Measurements from ENCODE around the gene CCNT2.

CCNT2 gene

DNA sequence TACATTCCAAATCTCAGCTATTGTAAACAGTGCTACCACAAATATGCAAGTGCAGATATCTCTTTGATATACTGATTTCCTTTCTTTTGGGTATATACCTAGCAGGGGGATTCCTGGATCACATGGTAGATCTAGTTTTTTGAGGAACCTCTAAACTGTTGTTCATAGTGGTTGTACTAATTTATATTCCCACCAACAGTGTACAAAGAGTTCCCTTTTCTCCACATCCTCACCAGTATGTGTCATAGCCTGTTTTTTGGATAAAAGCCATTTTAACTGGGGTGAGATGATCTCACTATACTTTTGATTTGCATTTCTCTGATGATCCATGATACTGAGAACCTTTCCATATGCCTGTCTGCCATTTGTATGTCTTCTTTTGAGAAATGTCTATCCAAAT is 6.3 kb upstream of the CCNT2 start:
- no peak for DNase-seq
- intact Hi-C loops (cut with DNase I): no loop called here

DNA sequence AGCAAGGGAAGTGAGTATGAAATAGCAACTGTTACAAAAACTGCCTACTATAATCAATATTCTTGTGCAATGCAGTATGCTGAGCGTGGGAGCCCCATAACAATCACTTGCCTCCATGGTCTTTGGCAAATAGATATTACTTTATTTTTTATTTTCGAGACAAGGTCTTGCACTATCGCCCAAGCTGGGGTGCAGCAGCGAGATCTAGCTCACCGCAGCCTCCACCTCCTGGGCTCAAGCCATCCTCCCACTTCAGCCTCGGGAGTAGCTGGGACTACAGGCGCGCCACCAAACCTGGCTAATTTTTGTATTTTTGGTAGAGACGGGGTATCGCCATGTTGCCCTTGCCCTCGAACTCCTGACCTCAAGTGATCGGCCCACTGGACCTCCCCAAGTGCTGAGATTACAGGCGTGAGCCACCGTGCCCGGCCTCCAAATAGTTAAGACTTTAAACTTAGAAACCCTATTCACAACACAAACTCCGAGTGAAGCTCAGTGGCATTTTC is 1.2 kb upstream of the CCNT2 start:
- intact Hi-C loops (cut with DNase I): loop anchor here (5.0 kb wide), 2 partner anchors 615 to 795 kb away; partner anchors contain the start of genes R3HDM1 and ZRANB3
- DNase-seq: peak in 13 of 42 donors; percentile 3 to 43 (median 12)

DNA sequence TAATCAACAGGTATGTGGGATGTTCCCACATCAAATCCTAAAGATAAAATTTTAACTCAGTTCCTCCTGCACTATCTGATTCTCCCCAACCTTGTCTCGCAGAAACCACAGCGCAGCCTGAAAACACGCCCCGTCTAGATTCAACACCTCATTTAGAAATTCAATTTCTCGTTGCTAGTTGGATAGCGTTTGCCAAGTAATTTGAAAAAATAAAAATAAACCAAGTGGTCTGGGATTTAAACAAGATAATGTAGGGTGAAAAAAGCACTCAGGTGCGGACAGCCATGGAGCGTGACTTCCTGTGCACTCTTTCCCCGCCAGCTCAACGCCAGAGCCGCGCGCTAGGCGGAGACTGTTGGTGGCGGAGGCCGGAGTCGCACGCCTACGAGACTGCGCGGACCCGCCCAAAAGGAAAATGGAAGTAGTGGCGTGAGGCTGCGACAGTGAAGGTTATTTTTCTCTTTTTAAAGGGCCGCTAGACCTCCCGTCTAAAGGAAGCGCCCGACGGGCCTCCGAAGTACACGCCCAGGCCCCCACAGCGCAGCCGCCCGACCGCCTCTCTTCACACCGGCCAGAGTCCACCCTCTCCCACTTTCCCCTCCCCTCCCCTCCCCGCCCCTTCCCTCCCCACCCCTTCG is 615 bp upstream of the CCNT2 start:
- intact Hi-C loops (cut with DNase I): loop anchor here (5.0 kb wide), 2 partner anchors 614 to 796 kb away; partner anchors contain the start of genes R3HDM1 and ZRANB3
- DNase-seq: peak in 12 of 42 donors; percentile 79 to 92 (median 89)

DNA sequence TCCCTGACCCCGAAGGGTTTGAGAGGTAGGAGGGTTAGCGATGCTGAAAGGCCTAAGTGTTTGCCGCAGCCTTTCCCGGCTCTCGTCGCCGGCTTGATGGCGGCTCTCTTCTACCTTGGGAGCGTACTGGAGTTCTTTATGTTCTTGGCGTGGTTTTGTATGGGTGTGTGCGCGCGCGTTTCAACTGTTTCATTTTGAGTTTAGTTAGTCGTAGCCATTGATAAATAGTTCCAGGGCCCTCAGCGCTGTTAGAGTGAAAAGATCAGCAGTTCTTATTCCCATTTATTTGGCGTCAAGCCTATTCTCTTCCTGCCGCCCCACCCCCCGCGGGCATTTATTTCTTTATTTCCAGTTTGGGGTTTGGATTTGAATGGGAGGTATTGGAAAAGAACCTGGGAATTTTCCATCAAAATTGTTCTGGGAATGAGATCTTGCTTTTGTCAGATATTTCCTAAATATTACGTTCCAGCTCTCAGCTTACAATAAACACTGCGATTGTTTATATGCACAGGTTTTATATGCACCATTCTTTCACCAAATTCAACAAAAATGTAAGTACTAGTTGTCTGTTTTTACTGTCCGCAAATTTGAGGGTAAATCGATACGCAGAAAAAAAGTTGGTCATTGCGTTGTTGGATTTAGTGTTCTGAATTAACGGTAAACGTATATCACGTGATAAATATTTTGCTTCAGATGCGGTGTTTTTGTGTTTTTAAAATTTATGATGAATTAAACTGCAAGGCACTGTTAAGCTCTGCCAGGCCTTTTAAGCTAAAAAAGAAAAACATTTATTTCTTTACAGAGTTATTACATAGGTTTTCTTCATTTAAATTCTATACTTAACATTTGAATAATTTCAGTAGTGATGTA is 954 bp downstream of the CCNT2 start:
- DNase-seq: peak in 23 of 42 donors; percentile 4 to 62 (median 41)
- intact Hi-C loops (cut with DNase I): loop anchor here (5.0 kb wide), 2 partner anchors 613 to 797 kb away; partner anchors contain the start of genes R3HDM1 and ZRANB3

DNA sequence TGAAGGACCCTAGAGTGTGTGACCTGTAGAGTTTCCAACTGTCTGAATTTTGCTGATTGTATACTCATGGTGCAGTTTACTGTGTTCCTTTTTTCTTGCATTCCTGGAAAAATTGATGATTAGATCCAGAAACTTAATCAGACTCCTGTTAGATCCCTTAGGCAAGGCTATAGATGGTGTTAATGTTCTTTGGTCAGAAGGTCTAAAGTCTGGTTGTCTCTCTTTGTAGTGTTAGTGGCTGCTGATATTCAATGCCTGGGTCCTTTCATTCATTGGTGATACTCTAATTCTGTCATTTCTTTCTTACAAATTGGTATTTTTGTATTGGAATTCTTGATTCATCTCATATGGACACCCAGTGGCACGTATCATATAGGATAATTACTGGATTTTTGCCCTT is 6.3 kb downstream of the CCNT2 start:
- intact Hi-C loops (cut with DNase I): no loop called here
- DNase-seq: no peak

DNA sequence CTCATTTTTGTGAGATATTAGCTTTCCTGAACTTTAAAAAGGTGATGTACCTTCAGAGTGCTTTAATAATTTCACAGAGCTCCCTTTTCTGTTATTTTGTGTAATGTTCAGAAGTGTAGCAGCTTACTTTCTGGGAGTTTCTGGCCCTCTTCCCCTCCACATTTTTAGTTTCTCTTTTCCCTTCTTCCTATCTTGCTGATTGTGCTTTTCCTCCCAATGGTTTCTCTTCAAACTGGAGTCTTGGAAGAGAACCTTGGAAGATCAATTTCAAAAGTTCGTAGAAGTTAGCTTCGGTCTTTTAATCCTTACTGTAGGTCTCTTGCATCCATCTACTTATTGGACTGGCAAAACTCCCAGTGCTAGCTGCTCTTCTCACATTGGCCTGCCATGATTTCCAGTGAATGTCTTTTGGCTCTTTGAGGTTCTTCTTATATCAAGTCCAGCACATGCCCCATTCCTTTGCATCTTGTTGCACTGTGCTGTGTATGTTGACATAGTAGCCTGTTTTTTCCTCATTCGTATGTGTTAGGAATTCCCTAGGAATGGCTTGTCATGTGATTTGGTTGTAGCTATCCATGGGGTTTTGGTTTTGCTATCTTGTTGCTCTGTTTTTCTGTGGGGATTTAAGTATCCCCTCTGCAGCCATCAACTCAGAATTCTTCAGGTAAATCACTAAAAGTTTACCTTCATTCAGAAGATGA is 7.8 kb downstream of the CCNT2 start:
- no peak for DNase-seq
- intact Hi-C loops (cut with DNase I): no loop called here

DNA sequence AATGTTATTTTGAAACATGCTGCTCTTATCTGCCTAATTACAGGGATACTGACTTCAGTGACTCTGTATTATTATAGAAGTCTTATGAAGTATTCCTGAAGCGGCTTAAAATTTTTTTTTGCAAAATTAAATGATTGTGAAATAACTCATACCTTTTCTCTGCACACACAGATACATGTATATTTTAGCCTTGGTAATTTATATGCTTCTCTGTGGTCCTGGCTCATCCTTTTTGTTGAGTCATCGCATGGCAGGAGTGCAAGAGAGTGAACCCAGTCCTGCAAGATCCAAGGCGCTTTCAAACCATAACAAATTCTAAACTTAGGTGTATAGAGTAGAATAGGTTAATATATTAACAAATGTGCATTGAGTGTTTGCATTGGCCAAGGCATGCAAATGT is 8.6 kb downstream of the CCNT2 start:
- intact Hi-C loops (cut with DNase I): no loop called here
- DNase-seq: no peak

DNA sequence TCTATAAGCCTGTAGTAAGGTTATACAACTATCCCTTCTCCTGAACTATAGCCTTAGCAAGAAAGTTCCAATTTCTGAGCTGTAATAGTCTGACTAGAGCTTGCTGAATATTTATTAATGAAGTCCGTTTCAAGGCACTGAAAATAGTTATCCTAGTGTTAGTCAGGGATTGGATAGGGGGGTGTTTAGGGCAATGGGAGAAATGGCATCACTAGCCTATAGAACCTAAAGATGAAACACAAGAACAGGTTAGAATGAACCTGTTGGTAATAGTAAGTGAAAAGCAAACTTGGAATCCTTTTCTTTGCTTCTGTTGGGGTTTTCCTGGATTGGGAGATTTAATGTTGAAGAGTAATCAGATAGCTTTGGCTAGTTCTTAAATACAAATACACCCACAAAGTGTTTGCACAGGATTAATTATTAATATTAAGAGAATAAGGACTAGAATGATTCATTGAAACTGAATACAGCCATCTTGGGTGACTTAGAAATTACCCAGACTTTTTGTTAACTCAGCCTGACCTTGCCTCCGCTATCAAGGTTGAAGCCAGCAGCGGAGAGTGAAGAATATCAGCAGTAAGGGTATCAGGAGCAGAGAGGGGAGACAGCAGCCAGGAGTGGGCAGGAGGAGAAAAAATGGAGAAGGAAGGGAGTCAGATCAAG is 14.4 kb downstream of the CCNT2 start:
- intact Hi-C loops (cut with DNase I): no loop called here
- DNase-seq: no peak

DNA sequence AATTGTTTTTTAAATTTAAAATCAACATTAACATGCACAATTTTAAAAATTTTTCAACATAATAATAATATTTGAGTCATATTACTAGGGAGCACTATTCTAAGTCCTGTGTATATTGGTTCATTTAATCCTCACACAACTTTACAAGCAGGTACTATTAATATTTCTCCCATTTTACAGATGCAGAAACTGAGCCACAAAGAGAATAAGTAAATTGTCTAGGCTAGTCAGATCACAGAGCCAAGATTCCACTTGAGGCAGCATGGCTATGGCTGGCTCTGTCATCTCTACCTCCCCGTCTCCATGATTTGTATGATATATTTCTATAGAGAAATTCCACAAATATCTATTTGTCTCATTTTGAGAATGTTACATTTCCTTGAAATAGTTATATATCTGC is 15.1 kb downstream of the CCNT2 start:
- intact Hi-C loops (cut with DNase I): no loop called here
- no peak for DNase-seq

DNA sequence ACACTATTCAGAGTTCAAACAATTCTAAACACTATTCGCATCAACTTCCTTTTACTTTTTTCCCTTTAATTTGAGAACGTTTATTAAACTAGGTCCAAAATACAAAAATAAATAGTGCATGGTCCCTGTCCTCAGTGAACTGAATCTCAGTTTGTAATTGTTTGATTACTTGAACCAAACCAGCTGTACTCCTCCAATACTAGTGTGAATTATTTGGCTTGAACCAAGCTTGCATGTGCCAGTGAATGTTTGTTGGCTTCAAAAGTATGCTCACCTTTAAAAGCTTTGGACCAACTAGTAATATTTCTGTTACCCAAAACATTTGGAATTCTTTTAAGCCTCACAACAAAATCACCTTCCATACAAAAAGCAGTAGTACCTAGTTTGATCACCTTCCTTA is 15.5 kb downstream of the CCNT2 start:
- DNase-seq: no peak
- intact Hi-C loops (cut with DNase I): no loop called here

DNA sequence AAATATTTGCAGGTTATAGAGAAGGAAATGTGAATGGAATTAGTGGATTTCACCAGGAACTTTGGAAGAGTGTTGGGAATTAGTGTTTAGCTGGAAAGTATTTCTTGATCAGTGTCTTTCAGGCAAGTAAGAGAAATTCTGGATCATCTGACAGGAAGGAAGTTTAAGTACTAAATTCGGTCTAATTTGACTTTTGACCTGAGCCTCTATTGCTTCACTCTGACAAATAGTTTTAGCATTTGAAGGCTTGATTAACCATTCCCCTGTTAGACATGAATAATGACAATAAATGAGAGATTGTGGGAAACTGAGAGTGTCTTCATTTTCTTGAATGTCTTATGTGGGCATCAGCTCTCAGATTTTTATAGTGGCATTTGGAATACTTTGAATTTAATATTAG is 16.0 kb downstream of the CCNT2 start:
- DNase-seq: no peak
- intact Hi-C loops (cut with DNase I): no loop called here

DNA sequence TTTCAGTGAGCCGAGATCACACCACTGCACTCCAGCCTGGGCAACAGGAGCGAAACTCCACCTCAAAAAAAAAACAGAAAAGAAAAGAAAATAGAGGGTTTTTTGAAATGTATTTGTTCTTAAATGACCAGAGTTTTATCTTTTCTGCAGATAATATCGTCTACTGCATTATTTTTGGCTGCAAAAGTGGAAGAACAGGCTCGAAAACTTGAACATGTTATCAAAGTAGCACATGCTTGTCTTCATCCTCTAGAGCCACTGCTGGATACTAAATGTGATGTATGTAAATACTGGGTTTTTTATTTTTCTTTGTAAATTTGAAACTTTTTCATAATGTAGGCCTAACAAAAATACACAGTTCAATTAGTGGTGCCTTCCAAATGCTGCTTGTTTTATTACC is 18.1 kb downstream of the CCNT2 start:
- no peak for DNase-seq
- intact Hi-C loops (cut with DNase I): no loop called here

DNA sequence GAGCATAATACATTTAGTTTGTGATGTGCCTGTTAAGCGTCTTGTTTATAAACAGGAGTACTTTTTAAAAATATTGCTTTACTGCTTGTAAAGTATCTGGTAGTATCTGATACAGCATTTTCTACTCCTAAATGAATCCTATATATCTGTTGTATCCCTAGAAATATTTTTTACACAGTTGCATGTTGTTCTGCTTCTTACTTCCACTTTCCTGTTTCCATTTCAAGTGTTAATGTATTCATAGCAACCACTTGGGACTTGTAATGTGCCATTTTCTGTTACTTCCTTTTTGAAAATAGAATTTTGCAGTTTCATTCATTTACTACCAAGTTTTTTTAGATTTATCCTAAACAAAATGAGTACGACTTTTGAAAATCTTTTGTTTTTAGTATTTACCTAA is 24.9 kb downstream of the CCNT2 start:
- DNase-seq: no peak
- intact Hi-C loops (cut with DNase I): no loop called here

DNA sequence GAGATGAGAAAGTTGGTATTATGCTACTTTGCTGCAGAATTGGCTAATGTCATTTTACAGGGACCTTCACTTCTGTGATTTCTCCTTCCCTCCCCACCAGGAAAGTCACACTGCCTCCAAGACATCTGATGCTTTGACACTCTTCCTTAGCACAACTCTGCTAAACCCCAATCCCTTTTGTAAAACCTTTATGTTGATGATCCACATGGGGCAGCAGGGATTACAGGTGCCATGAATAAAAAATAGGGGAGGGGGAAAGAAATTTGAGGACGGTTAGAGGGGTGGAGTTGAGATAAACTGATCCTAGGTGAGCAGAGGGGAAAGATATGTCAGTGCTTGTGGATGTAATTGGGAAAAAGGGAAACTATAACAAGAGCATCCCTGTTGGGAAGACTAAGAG is 26.4 kb downstream of the CCNT2 start:
- DNase-seq: no peak
- intact Hi-C loops (cut with DNase I): no loop called here

DNA sequence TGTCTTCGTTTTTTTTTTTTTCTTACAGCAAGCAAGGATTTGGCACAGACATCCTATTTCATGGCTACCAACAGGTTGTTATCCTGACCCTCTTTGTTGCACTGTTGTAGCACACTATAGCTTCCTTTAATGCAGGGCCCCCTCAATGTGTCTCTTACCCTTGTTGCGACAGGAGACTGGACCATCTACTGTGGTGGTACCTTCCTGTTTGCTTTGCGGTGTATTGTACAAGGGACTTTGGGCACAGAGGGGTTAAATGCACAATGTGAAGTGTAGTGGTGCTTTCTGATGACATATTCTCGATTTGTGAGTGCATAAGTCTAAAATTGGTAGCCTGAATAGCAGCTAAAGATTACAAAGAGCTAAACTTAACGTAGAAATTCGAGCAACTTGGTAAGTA is 27.5 kb downstream of the CCNT2 start:
- intact Hi-C loops (cut with DNase I): no loop called here
- DNase-seq: no peak

DNA sequence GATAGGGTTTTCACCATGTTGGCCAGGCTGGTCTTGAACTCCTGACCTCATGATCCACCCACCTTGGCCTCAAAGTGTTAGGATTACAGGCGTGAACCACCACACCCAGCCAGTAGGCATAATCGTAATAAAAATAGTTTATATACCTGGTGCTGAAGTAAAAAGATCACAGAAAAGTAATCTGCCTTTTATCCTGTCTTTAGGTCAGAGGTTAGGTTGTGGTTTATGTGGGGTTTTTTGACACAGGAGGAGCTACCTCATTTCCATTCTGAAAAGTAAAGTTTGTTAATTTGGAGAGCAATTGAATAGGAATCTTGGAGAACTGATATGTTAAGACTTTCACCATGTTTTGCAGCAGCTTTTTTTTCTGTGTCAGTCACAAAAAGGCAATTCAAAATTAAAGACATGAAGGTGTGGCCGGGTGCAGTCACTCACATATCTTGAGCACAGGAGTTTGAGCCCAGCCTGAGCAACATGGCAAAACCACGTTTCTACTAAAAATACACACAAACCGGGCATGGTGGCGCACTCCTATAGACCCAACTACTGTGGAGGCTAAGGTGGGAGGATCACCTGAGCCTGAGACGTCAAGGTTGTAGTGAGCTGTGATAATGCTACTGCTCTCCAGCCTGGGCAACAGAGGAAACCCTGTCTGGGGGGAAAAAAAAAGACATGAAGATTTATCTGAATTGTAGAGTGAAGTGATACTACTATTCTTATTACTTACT is 31.5 kb downstream of the CCNT2 start:
- intact Hi-C loops (cut with DNase I): no loop called here
- DNase-seq: no peak

DNA sequence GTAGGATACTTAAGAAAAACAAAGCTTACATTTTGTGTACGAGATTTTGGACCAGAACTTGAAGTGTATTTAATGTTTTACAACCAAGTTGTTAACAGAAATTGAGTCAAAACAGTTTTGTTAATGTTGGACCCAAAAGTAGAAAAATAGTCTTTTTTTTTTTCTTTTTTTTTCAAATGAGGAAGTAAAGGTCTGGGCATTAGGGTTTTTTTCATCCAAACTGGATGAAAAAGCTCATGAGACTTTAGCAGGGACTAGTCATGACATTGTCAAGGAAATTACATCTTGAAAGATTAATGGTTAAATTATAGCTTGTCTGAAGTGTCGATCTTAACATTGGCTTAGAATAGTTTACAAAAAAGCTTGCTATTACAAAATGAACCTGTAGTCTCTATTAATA is 32.3 kb downstream of the CCNT2 start:
- intact Hi-C loops (cut with DNase I): no loop called here
- DNase-seq: no peak

DNA sequence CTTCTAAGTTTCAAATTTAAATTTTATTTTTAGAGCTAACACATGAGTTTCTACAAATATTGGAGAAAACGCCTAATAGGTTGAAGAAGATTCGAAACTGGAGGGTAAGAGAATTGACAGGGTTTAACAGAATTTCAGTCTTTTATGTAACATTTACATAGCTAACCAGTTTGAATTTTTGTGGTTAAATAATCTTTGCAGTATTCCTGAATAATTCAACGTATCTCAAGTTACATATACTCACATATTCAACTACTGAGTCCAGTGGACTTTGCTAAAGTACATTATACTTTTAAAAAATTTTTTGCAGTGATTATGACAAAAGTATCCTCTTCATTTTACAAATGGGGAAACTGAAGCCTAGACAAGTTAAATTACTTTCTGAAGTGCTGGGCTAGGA is 34.0 kb downstream of the CCNT2 start:
- DNase-seq: no peak
- intact Hi-C loops (cut with DNase I): no loop called here

DNA sequence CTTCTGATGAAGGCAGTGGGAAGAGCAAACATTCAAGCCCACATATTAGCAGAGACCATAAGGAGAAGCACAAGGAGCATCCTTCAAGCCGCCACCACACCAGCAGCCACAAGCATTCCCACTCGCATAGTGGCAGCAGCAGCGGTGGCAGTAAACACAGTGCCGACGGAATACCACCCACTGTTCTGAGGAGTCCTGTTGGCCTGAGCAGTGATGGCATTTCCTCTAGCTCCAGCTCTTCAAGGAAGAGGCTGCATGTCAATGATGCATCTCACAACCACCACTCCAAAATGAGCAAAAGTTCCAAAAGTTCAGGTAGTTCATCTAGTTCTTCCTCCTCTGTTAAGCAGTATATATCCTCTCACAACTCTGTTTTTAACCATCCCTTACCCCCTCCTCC is 35.4 kb downstream of the CCNT2 start:
- intact Hi-C loops (cut with DNase I): no loop called here
- no peak for DNase-seq

All from head of caudate nucleus (tissue), 42 donors.